ENCODE measurements around the gene RBL1. TPM values are rescaled to one million over a fixed set of nuclear protein-coding genes. Genes with fewer than 3 reads are reported as not detected.
"Not testable (repeated sequence)": the region's sequence is repeated elsewhere in the genome, so short reads cannot be mapped to it uniquely, and the experiment has no call there.

The RBL1 gene
- total RNA-seq, 2 donors from 2014 or later = 2.1 to 2.4 TPM

- H3K27ac ChIP-seq = no peak overlapping the region
- TF ChIP-seq CTCF (IDR thresholded peaks at IDR 0.05) = no peak
- no peak for DNase-seq (ENCODE audit: low spot score)
- H3K9me3 ChIP-seq = no peaks in the 10 kb centered on the region
- no peaks in the 10 kb centered on the region for H3K27me3 ChIP-seq
- no peaks in the 10 kb centered on the region for H3K4me1 ChIP-seq
- H3K36me3 ChIP-seq = peaks cover 11% of the 10 kb centered on the region
- H3K4me3 ChIP-seq = no peak overlapping the region
Measured at GRCh38 chr20:37042986-37043972, 52.5 kb downstream of the RBL1 start.

- H3K27me3 ChIP-seq; H3K36me3 ChIP-seq; H3K4me1 ChIP-seq; H3K27ac ChIP-seq; H3K9me3 ChIP-seq; DNase-seq (ENCODE audit: low spot score); H3K4me3 ChIP-seq: not testable (repeated sequence)
Measured at GRCh38 chr20:37039366-37039765, 56.4 kb downstream of the RBL1 start.

GRCh38 chr20:37032077-37032476 lies 63.7 kb downstream of the RBL1 start:
- peaks cover 9% of the 10 kb centered on the region for H3K36me3 ChIP-seq
- no peak for DNase-seq (ENCODE audit: low spot score)

GRCh38 chr20:37020636-37021035 lies 75.2 kb downstream of the RBL1 start:
- Histone ChIP-seq H3K9me3 (no peaks in the 10 kb centered on the region), H3K27ac (no peak overlapping the region), H3K4me3 (no peak overlapping the region), H3K36me3 (peaks cover 18% of the 10 kb centered on the region), H3K27me3 (no peaks in the 10 kb centered on the region), H3K4me1 (no peaks in the 10 kb centered on the region)
- TF ChIP-seq CTCF (IDR thresholded peaks at IDR 0.05) = no peak
- DNase-seq (ENCODE audit: low spot score) = no peak

More at GRCh38 chr20:37032077-37032476, 63.7 kb downstream of the RBL1 start:
- Histone ChIP-seq H3K4me3 (no peak overlapping the region), H3K27ac (no peak overlapping the region), H3K27me3 (no peaks in the 10 kb centered on the region), H3K9me3 (no peaks in the 10 kb centered on the region), H3K4me1 (no peaks in the 10 kb centered on the region)
- TF ChIP-seq CTCF (IDR thresholded peaks at IDR 0.05) = no peak

GRCh38 chr20:37012631-37013030 lies 83.2 kb downstream of the RBL1 start:
- H3K4me1 ChIP-seq; H3K9me3 ChIP-seq; H3K36me3 ChIP-seq; H3K27me3 ChIP-seq; DNase-seq (ENCODE audit: low spot score); H3K4me3 ChIP-seq; H3K27ac ChIP-seq: not testable (repeated sequence)

- not testable (repeated sequence) for H3K4me3 ChIP-seq; H3K36me3 ChIP-seq; H3K4me1 ChIP-seq; H3K27ac ChIP-seq; H3K9me3 ChIP-seq; DNase-seq (ENCODE audit: low spot score); H3K27me3 ChIP-seq
Measured at GRCh38 chr20:37011858-37012257, 83.9 kb downstream of the RBL1 start.

GRCh38 chr20:37011147-37011546 lies 84.7 kb downstream of the RBL1 start:
- Histone ChIP-seq H3K27ac (no peak overlapping the region), H3K9me3 (no peaks in the 10 kb centered on the region), H3K36me3 (peaks cover 9% of the 10 kb centered on the region), H3K4me3 (no peak overlapping the region), H3K27me3 (no peaks in the 10 kb centered on the region), H3K4me1 (no peaks in the 10 kb centered on the region)
- no peak for TF ChIP-seq CTCF (IDR thresholded peaks at IDR 0.05)
- DNase-seq (ENCODE audit: low spot score) = no peak
